HEK293T (cell line): ENCODE measurements around the gene CHST11.

ENCODE experiments used
- FOXK2 ChIP-seq: fragments of 450-650 bp; IDR thresholded peaks from 2 replicates; pipeline ENCODE4 v1.6.1; 2016; ENCODE audit warnings: mild to moderate bottlenecking
- FOXM1 ChIP-seq: fragments of 450-650 bp; IDR thresholded peaks from 2 replicates; pipeline ENCODE4 v1.6.1; 2017; ENCODE audit warnings: mild to moderate bottlenecking, borderline replicate concordance
- HDGF ChIP-seq: fragments of 450-650 bp; IDR thresholded peaks from 2 replicates; pipeline ENCODE4 v1.6.1; 2017; ENCODE audit warnings: antibody characterized with exemption, borderline replicate concordance
- SP1 ChIP-seq: fragments of 450-650 bp; IDR thresholded peaks from 2 replicates; pipeline ENCODE4 v1.6.1; 2017
- TF ChIP-seq, protein P1 (sequence below): fragments of 450-650 bp; IDR thresholded peaks from 2 replicates; pipeline ENCODE4 v1.6.1; 2016

- TF ChIP-seq FOXK2 (no peak), FOXM1 (no peak), SP1 (no peak), HDGF (no peak)
- TF ChIP-seq, protein P1, sequence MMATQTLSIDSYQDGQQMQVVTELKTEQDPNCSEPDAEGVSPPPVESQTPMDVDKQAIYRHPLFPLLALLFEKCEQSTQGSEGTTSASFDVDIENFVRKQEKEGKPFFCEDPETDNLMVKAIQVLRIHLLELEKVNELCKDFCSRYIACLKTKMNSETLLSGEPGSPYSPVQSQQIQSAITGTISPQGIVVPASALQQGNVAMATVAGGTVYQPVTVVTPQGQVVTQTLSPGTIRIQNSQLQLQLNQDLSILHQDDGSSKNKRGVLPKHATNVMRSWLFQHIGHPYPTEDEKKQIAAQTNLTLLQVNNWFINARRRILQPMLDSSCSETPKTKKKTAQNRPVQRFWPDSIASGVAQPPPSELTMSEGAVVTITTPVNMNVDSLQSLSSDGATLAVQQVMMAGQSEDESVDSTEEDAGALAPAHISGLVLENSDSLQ = no peak
Observed at GRCh38 chr12:104712477-104712876, 255.7 kb downstream of the CHST11 start.
